ENCODE results near the gene NUP58.

GRCh38 chr13:25292301-25292700 lies 9.1 kb upstream of the NUP58 start:
- TF ChIP-seq, protein P1, sequence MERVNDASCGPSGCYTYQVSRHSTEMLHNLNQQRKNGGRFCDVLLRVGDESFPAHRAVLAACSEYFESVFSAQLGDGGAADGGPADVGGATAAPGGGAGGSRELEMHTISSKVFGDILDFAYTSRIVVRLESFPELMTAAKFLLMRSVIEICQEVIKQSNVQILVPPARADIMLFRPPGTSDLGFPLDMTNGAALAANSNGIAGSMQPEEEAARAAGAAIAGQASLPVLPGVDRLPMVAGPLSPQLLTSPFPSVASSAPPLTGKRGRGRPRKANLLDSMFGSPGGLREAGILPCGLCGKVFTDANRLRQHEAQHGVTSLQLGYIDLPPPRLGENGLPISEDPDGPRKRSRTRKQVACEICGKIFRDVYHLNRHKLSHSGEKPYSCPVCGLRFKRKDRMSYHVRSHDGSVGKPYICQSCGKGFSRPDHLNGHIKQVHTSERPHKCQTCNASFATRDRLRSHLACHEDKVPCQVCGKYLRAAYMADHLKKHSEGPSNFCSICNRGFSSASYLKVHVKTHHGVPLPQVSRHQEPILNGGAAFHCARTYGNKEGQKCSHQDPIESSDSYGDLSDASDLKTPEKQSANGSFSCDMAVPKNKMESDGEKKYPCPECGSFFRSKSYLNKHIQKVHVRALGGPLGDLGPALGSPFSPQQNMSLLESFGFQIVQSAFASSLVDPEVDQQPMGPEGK (CRISPR knock-in tag; IDR thresholded peaks at IDR 0.05; ENCODE audit: borderline replicate concordance), result no peak
- no peak for TF ChIP-seq ZFP30 (CRISPR knock-in tag; IDR thresholded peaks at IDR 0.05)
- TF ChIP-seq ISL1 (CRISPR knock-in tag; IDR thresholded peaks at IDR 0.05), result no peak
- no peak for TF ChIP-seq ARNTL (CRISPR knock-in tag; IDR thresholded peaks at IDR 0.05; ENCODE audit: borderline replicate concordance, low read depth)
- TF ChIP-seq TCF4 (CRISPR knock-in tag; IDR thresholded peaks at IDR 0.05; ENCODE audit: borderline replicate concordance), result no peak
- no peak for TF ChIP-seq BACH2 (CRISPR knock-in tag; IDR thresholded peaks at IDR 0.05; ENCODE audit: borderline replicate concordance)
- no peak for TF ChIP-seq ZNF70 (CRISPR knock-in tag; IDR thresholded peaks at IDR 0.05)

All from SK-N-SH treated with all-trans-retinoic acid at 6 μM for 48 hours (cell line).